Measurements from ENCODE around the gene MBNL2.
A peak's percentile ranks its signal among the peaks of the same experiment; 100 is the strongest.

The MBNL2 gene

GRCh38 chr13:97364031-97364430, 141.9 kb downstream of the MBNL2 start:
- TF ChIP-seq CTCF (IDR thresholded peaks at IDR 0.05; ENCODE audit: extremely low read depth, insufficient read depth, missing control alignments) = no peak
- no peak for DNase-seq (ENCODE audit: low spot score)
- in situ Hi-C loops (cut with MboI; ENCODE audit: low pct_unique_long_range_greater_than_20kb, low sequenced_read_pairs, unreplicated experiment) = no loop called here

GRCh38 chr13:97364827-97365226, 142.7 kb downstream of the MBNL2 start:
- in situ Hi-C loops (cut with MboI; ENCODE audit: low pct_unique_long_range_greater_than_20kb, low sequenced_read_pairs, unreplicated experiment) = no loop called here
- no peak for TF ChIP-seq CTCF (IDR thresholded peaks at IDR 0.05; ENCODE audit: extremely low read depth, insufficient read depth, missing control alignments)
- no peak for DNase-seq (ENCODE audit: low spot score)

- no peak for DNase-seq (ENCODE audit: low spot score)
- TF ChIP-seq CTCF (IDR thresholded peaks at IDR 0.05; ENCODE audit: extremely low read depth, insufficient read depth, missing control alignments) = peak; percentile 7
- in situ Hi-C loops (cut with MboI; ENCODE audit: low pct_unique_long_range_greater_than_20kb, low sequenced_read_pairs, unreplicated experiment) = no loop called here
Measured at GRCh38 chr13:97366172-97366688, 144.1 kb downstream of the MBNL2 start.

- in situ Hi-C loops (cut with MboI; ENCODE audit: low pct_unique_long_range_greater_than_20kb, low sequenced_read_pairs, unreplicated experiment) = no loop called here
- no peak for TF ChIP-seq CTCF (IDR thresholded peaks at IDR 0.05; ENCODE audit: extremely low read depth, insufficient read depth, missing control alignments)
- no peak for DNase-seq (ENCODE audit: low spot score)
Measured at GRCh38 chr13:97367016-97367822, 145.1 kb downstream of the MBNL2 start.

- in situ Hi-C loops (cut with MboI; ENCODE audit: low pct_unique_long_range_greater_than_20kb, low sequenced_read_pairs, unreplicated experiment) = no loop called here
- no peak for TF ChIP-seq CTCF (IDR thresholded peaks at IDR 0.05; ENCODE audit: extremely low read depth, insufficient read depth, missing control alignments)
- peak; percentile 37 for DNase-seq (ENCODE audit: low spot score)
Measured at GRCh38 chr13:97369261-97369893, 147.2 kb downstream of the MBNL2 start.

GRCh38 chr13:97371486-97372109, 149.5 kb downstream of the MBNL2 start:
- no peak for TF ChIP-seq CTCF (IDR thresholded peaks at IDR 0.05; ENCODE audit: extremely low read depth, insufficient read depth, missing control alignments)
- no peak for DNase-seq (ENCODE audit: low spot score)
- in situ Hi-C loops (cut with MboI; ENCODE audit: low pct_unique_long_range_greater_than_20kb, low sequenced_read_pairs, unreplicated experiment) = no loop called here
